K562 treated with DMSO at 1 percent for 24 hours (cell line): ENCODE results near the gene C1orf116. TPM values are rescaled to one million over a fixed set of nuclear protein-coding genes. Genes with fewer than 3 reads are reported as not detected.

Source experiments
- total RNA-seq: library from RNA; unstranded; fragments of 300-600 nt; gene quantifications from 2 replicates; pipeline ENCODE4 v1.2.3, GENCODE V29; 2022; ENCODE audit warnings: low read depth; ENCODE audit not compliant: insufficient read depth

The C1orf116 gene
- total RNA-seq, result 3.2 and 3.4 TPM in 2 replicates

DNA sequence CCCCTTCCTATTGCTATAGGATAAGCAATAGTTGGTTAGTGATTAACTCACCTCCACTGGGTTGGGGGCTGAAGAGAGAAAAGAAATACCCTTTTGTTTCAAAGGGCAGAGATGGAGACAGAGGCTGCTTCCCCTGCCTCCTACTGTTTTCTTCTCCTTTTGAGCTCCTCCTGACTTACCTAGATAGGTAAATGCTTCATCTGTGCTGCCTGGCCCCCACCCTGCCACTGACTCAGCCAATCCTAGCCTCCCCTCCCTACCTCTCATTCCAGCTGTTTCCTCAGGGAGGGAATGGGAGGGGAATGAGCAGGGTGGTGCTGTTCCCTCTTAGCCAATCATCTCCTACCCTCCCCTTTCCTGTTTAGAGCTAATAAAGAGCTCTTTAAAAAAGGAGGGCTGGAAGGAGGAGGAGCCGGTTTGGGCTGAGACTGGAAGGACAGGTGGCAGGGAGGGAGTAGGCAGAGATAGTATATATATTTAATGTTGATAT lies at the start of gene C1orf116:
TSS of gene C1orf116 (minus strand) at position 229 of the 490 bp plus-strand sequence. CDS start 5,158 bp downstream, outside the sequence.

DNA sequence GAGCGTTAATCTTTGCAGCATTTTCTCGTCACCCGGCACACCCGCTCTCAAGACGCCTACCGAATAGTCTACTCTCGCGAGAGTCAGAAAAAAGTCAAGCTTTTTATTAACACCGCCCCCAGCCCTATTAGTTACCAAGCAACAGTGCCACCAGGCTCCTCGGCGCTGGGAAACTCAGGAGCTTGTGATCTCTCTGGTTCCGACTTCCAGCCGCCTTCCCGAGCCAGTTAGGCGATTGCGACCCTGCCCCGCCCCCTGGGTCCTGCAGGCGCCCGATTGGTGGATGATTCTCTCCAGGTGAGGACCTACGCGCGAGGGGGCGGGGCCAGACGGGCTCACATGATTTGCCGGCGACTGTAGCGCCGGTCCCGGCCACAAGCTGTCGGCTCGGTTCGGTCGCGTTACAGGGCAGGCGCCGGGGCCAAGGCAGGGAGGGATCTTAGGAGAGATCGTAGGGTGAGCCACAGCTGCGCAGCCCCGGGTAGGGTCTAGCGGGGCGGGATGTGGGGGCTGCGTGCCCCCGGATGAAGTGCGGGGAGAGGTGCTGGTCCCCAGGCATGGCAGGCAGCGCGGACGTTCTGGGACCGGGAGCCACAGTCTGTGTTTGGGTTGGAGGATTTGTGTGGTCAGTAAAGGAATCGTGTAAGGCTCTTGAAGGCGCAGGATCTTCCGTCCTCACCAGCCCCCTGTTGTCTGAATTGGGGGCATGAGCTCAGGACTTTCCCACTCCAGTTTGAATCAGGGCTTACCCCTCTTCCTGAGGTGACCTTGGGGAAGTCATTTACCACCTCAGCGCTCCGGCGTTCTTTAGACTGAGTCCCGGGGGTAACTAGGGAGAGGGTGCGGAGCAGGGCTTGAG lies 20.6 kb upstream of the C1orf116 start, which contains the start of gene PFKFB2:
TSS of gene PFKFB2 (plus strand) at position 365 of the 859 bp plus-strand sequence. CDS start 1,443 bp downstream, outside the sequence.

DNA sequence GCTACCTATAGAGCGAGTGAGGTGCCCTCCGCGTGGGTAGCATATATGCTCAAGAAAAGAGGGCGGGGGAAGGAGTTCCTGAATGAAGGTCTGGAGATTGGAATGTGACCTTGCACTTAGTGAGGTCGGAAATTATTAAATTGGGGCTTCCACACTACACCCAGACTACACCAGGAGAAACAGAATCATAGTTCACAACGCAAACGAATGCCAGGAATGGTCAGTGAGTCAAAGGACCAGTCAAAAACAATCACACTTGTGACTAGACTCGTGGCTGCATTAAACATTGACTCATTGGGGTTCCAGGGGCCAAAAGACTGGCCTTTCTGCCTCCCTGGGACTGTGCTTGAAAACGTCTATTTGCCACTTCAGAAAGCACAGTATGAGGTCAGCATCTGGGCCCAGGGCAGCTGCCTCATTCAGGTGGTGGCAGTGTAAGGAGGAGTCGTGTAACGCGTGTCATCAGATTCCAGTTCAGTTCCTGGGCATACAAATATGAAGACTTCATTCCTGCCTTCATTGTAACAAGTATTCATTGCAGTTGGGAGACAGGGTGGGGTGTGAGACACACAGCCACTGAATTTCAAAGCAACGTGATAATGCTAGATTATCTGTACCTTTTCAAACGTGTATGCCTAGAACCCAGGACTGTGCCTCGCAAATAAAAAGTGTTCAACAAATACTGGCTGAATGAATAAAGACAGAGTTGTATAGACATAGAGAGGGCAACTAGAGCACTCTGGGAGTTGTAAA lies 18.8 kb upstream of the C1orf116 start, which contains the start of gene YOD1:
TSS of gene YOD1 (minus strand) at position 18 of the 753 bp plus-strand sequence. CDS start 178 bp downstream, outside the sequence.

DNA sequence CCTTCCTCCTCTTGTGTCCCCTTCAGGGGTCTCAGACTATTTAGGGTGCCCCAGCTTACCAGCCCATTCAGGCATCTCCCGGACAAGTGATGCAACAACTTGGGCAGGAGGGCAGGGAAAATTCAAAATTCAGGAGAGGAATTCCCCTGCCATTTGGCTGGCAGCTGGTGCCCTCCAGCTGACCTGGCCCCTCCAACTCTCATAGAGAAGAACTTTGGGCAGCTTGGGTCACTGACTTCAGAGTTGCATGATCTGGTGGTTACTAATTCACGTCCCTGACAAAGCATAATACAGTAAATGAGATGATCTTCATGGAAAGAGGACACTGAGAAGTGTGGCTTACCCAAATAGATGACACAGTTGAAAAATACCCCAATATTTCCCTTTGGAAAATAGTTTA lies 62.1 kb downstream of the C1orf116 start, which contains the start of gene FCAMR:
TSS of gene FCAMR (minus strand) at position 15 of the 400 bp plus-strand sequence. CDS start 335 bp downstream, outside the sequence.

Other genes starting within 250 kb of the C1orf116 start
- gene IL20, start 167.1 kb downstream of the C1orf116 start, total RNA-seq, result not detected in 2 replicates
- not detected in 2 replicates for gene IL24, start 135.3 kb downstream of the C1orf116 start, total RNA-seq
- gene FCMR, start 110.8 kb downstream of the C1orf116 start, total RNA-seq, result 0.80 and 1.00 TPM in 2 replicates
- 0.19 and 0.49 TPM in 2 replicates for gene PIGR, start 86.3 kb downstream of the C1orf116 start, total RNA-seq
- gene FCAMR, start 62.3 kb downstream of the C1orf116 start, total RNA-seq, result not detected in 2 replicates
- gene YOD1, start 18.5 kb upstream of the C1orf116 start, total RNA-seq, result 13.6 and 15.8 TPM in 2 replicates
- gene PFKFB2, start 20.5 kb upstream of the C1orf116 start, total RNA-seq, result 16.9 and 18.7 TPM in 2 replicates
- gene C4BPB, start 56.1 kb upstream of the C1orf116 start, total RNA-seq, result not detected in 2 replicates
- gene C4BPA, start 71.5 kb upstream of the C1orf116 start, total RNA-seq, result 0.19 TPM in 1 of 2 replicates, not detected in the other